NCI-H1105 (cell line): ENCODE data around the gene CPSF7.
A peak's percentile ranks its signal among the peaks of the same experiment; 100 is the strongest.
"Not testable (repeated sequence)": the region's sequence is repeated elsewhere in the genome, so short reads cannot be mapped to it uniquely, and the experiment has no call there.

Experiments
- DNase-seq: peaks from one replicate; lab custom pipeline; 2025; lab: John Stamatoyannopoulos, UW

The CPSF7 gene

DNA sequence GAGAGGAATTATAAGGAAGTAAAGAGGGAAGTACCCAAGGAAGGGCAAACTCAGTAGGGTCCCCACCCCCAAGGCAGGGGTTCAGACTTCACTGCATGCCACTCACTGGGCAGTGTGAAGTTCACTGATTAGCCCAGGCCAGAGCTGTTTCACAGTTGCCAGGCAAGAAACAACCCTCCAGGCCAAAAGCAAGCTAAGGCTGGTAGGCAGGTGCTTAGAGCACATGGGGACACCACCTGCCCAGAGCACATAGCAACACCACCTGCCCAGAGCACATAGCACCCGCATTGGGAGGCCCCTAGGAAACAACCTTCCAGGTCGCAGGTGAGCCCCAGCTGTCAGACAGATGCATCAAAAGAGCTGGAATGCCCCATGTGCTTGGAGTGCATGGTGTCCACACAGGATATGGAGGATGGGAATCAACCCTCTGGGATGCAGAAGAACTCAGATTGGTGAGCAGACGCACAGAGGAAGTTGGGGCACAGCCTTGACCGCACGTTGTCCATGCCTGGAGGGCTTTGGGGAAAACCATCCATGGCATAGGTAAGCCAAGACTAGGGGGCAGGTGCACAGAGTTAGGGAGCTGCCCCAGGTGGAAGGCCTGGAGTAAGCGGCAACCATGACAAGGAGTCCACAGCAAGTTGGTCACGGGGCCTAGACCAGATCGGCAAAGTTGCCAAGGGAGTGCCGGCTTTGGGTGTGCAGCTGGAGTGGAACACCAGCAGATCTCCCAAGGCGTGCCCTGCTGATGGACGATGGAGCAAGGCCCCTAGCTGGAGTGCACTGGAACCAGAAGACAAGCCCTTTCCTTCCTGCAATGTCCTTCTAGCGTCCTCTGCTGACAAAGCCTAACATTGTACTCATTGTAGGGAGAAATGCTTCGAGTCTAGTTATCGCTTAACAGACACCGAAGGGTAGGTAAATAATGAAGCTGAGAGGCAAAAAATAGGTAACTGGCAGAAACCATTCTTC is 45.2 kb downstream of the CPSF7 start:
- DNase-seq = no peak

- DNase-seq = not testable (repeated sequence)
These were observed 45.9 kb downstream of the CPSF7 start for GRCh38 chr11:61383859-61384258.

- DNase-seq = no peak
These were observed 48.9 kb downstream of the CPSF7 start for GRCh38 chr11:61380884-61381283.

GRCh38 chr11:61378713-61379313 is 51.0 kb downstream of the CPSF7 start:
- DNase-seq = no peak

DNA sequence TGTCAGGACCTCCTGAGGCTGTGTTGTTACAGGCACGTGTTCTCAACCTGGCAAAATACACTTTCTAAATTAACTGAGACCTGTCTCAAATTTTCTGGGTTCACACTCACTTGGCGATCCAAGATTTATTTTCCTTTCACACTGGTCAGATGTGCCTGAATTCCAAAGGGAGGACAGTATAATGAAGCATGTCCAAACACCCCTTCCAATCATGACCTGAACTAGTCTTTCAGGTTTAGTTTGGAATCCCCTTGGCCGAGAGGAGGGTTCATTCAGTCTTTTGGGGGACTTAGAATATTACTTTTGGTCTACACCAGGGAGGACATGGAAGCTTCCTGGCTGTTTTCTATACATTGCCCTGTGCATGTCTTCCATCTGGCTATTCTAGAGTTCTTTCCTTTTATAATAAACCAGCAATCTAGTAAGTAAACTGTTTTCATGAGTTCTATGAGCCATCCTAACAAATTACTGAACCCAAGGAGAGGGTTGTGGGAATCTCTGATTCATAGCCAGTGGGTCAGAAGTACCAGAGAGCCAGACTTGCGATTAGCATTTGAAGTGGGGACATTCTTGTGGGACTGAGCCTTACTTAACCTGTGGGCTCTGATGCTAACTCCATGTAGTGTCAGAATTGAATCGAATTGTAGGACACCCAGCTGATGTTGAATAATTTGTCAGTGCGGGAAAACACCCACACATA is 52.2 kb downstream of the CPSF7 start:
- no peak for DNase-seq

DNA sequence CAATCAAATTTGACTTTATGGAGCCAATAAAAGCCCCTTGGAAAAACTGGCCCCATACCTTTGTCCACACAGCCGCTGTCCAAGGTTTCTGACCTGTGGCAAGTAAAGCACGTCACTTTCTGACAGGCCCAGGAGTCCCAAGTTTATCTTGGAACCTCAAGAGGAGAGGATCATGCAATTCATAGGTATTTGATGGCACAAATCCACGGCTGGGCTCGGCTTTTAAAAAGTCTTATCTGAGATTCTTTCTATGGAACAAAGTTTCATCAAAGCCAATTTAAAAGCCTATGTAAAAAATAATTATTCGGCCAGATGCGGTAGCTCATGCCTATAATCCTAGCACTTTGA is 54.0 kb downstream of the CPSF7 start:
- DNase-seq = no peak

- DNase-seq = no peak
These were observed 56.9 kb downstream of the CPSF7 start for GRCh38 chr11:61372659-61373420.

DNA sequence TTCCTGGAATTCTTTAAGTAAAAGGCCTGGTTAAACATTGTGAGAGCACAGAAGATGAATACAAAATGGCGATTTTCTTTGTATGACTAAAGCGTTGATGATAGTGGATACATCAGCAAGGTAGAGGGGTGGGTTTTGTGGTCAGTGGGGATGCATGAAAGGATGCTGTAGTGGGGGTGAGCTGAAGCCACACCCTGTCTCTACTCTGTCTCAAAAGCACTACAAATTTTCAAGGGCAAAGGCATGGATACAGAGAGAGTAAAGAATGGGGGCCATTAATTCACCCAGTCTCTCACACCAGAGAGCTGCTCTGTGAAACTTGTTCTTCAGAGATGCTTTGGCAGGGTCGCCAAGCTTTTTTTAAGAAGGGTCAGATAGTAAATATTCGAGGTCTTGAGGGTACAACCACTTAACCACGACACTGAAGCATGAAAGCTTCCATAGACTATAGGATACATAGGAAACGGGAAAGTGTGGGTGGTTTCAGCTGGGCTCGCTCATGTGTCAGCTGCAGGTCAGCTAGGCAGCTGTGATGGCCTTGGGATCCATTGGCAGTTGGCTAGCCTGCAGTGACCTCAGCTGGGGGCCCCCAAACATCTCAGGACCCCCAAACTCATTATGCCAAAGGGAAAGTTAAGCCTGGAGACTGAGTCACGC is 59.3 kb downstream of the CPSF7 start:
- no peak for DNase-seq

GRCh38 chr11:61369372-61370348 is 60.1 kb downstream of the CPSF7 start:
- DNase-seq = no peak

DNA sequence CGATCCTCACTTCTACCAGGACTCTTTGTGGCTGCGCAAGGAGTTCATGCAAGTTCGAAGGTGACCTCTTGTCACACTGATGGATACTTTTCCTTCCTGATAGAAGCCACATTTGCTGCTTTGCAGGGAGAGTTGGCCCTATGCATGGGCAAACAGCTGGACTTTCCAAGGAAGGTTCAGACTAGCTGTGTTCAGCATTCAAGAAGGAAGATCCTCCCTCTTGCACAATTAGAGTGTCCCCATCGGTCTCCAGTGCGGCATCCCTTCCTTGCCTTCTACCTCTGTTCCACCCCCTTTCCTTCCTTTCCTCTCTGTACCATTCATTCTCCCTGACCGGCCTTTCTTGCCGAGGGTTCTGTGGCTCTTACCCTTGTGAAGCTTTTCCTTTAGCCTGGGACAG is 61.1 kb downstream of the CPSF7 start:
- DNase-seq = no peak

DNA sequence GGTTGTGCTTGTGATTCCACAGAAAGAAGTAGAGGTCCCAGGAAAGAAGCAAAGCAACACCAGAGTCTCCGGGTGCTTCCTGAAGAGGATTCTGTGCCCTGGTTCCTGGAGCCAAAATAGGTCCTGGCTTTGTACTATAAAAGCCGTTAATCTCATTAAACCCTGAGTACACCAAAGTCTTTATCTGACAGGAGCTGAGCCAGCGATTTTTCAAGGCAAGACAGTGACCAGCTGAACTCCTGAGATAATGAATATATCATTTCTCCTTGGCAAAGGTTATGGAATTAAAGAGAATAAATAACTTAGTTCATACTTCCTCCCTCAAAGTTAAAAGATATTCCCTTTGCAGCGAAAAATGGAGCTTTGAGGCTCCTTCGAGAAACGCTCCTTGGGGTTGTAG is 62.4 kb downstream of the CPSF7 start:
- no peak for DNase-seq

- DNase-seq = no peak
These were observed 65.6 kb downstream of the CPSF7 start for GRCh38 chr11:61364012-61364675.

DNA sequence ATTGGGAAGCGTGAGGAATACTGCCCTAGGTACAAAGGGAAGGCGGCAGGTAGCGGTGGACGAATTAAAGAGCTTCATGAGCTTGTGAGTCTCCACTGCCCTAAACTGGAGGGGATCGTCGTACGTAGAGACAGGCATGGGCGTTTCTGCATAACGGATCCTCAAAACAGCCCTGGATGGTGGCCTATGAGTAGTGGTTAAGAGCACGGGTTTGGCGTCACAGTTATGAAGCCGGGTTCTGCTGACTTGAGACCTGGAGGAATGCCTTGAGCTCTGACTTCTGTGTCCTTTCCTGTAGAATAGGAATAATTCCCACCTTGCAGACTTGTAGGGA is 67.3 kb downstream of the CPSF7 start:
- DNase-seq = peak; percentile 16

DNA sequence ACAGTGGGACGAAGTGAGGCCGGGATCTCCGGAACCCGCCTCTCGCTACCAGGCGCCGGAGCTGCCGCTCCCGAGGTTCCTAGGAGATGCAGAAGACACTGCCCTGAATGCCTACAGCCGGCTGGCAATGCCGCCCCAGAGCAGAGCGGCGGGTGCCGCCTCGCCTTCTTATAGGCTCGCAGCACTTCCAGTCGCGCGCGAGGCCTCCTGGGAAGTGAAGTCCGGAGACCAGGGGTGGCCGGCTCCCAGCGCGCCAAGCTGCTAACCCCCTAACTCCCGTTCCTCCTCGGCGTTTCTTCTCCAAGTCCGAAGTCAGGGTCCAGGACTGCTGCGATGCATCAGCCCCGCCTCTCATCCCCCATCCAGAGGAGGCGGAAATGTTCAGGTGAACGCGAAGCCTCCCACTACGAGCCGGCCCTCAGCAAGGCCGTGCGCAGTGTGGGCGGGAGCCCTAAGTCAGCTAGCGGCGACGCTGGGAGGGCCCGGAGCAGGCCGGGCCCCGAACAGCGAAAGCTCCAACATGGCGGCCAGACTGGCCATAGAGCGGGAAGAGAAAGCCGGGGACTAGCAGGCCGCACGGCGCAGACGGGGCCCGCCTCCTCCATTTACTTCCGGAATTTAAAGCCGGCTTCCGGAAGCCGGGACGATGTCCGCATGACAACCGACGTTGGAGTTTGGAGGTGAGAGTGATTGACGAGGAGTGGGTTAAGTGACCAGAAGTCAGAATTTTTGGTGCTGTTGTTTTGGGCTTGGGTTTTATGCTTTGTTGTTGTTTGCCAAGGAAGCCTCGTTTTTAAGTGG is 67.8 kb downstream of the CPSF7 start, which contains the start of the genes CYB561A3 and TMEM138:
Gene CYB561A3, minus strand, starts transcription at position 142 of the 801 bp plus-strand sequence. CDS start 5,169 bp downstream, outside the sequence.
Gene TMEM138, plus strand, starts transcription at position 634 of the 801 bp plus-strand sequence. CDS start 2,017 bp downstream, outside the sequence.
- DNase-seq = peak; percentile 94

- DNase-seq = no peak
These were observed 68.5 kb downstream of the CPSF7 start for GRCh38 chr11:61361237-61361740.

GRCh38 chr11:61359516-61359915 is 70.3 kb downstream of the CPSF7 start:
- DNase-seq = no peak

DNA sequence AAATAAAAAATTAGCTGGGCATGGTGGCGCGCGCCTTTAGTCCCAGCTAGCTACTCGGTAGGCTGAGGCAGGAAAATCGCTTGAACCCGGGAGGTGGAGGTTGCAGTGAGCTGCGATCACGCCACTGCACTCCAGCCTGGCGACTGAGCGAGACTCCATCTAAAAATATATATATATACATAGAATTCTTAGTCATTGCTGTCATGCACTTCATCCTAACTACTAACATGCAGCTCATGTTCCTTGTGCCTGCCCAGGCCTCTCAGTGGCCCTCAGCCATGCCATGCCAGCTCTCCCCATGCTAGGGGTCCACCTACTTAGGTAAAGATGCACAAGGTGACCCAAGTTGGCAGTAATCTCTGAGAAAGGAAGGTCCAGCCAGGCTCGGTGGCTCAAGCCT is 71.2 kb downstream of the CPSF7 start:
- no peak for DNase-seq

DNA sequence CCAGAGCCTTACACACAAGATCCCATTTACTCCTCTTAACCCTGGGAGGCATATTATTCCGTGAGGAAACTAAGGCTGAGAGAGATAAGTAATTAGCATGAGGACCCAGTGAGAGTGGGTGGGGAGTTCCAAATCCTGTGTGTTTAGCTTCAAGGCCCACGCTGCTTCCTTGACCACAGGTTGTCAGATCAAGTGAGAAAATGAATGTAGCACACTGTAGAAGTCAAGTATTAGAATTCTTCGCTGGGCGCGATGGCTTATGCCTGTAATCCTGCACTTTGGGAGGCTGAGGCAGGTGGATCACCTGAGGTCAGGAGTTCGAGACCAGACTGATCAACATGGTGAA is 71.9 kb downstream of the CPSF7 start:
- DNase-seq = no peak
